ENCODE measurements around the gene CBFA2T3.

The CBFA2T3 gene

DNA sequence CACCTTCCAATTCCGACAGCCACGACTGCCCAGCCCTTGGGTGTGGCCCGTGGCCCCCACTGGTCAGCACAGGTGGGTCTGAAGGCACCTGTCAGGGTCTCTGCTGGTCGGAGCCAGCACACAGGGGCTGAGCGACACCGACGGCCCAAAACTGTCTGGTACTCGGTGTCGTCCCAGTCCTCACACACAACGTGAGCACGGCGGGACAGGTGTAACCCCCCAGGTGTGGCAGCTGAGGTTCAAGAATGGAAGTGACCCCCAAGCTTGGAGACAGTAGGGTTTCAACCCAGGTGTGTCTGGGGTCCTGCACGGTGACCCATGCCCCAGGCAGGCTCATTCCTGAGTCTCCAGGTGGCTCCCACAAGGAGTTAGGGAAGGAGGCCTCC lies 121.3 kb downstream of the CBFA2T3 start:
- TF ChIP-seq, protein P1, sequence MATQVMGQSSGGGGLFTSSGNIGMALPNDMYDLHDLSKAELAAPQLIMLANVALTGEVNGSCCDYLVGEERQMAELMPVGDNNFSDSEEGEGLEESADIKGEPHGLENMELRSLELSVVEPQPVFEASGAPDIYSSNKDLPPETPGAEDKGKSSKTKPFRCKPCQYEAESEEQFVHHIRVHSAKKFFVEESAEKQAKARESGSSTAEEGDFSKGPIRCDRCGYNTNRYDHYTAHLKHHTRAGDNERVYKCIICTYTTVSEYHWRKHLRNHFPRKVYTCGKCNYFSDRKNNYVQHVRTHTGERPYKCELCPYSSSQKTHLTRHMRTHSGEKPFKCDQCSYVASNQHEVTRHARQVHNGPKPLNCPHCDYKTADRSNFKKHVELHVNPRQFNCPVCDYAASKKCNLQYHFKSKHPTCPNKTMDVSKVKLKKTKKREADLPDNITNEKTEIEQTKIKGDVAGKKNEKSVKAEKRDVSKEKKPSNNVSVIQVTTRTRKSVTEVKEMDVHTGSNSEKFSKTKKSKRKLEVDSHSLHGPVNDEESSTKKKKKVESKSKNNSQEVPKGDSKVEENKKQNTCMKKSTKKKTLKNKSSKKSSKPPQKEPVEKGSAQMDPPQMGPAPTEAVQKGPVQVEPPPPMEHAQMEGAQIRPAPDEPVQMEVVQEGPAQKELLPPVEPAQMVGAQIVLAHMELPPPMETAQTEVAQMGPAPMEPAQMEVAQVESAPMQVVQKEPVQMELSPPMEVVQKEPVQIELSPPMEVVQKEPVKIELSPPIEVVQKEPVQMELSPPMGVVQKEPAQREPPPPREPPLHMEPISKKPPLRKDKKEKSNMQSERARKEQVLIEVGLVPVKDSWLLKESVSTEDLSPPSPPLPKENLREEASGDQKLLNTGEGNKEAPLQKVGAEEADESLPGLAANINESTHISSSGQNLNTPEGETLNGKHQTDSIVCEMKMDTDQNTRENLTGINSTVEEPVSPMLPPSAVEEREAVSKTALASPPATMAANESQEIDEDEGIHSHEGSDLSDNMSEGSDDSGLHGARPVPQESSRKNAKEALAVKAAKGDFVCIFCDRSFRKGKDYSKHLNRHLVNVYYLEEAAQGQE (IDR thresholded peaks at IDR 0.05; ENCODE audit: low read depth) = no peak
- no peak for TF ChIP-seq ZBTB7A (IDR thresholded peaks at IDR 0.05; ENCODE audit: low read depth)
- TF ChIP-seq NFIC (IDR thresholded peaks at IDR 0.05) = no peak
- TF ChIP-seq YY1 (IDR thresholded peaks at IDR 0.05; ENCODE audit: low read depth) = no peak
- no peak for TF ChIP-seq TEAD4 (IDR thresholded peaks at IDR 0.05)
- TF ChIP-seq, protein P2, sequence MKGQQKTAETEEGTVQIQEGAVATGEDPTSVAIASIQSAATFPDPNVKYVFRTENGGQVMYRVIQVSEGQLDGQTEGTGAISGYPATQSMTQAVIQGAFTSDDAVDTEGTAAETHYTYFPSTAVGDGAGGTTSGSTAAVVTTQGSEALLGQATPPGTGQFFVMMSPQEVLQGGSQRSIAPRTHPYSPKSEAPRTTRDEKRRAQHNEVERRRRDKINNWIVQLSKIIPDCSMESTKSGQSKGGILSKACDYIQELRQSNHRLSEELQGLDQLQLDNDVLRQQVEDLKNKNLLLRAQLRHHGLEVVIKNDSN (IDR thresholded peaks at IDR 0.05) = no peak
- TF ChIP-seq EGR1 (IDR thresholded peaks at IDR 0.05) = no peak
- no peak for TF ChIP-seq FOXM1 (IDR thresholded peaks at IDR 0.05; ENCODE audit: borderline replicate concordance, low read depth)
- TF ChIP-seq, protein P3, sequence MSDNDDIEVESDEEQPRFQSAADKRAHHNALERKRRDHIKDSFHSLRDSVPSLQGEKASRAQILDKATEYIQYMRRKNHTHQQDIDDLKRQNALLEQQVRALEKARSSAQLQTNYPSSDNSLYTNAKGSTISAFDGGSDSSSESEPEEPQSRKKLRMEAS (IDR thresholded peaks at IDR 0.05) = no peak

DNA sequence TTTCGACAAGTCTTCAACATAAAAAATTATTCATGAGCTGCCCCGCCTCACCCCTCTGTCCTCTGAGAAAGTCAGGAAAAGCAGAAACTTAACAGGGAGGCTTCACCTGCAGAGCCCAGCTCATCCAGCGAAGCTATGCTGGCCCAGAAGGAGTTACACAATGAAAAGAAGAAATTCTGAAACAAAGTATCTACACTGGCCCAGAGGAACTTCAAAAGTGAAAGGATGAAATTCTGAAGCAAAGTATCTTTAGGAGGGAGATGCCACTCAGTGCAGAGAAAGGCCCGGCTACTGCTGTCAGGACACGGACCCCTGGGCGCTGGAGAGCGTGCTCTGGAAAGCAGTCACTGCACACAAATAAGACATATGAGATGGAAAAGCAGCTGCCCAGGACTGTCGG lies 121.8 kb downstream of the CBFA2T3 start:
- TF ChIP-seq, protein P3 (IDR thresholded peaks at IDR 0.05) = no peak
- TF ChIP-seq ZBTB7A (IDR thresholded peaks at IDR 0.05; ENCODE audit: low read depth) (no peak), RAD21 (IDR thresholded peaks at IDR 0.05; ENCODE audit: low read depth) (no peak), TEAD4 (IDR thresholded peaks at IDR 0.05) (no peak), YY1 (IDR thresholded peaks at IDR 0.05; ENCODE audit: low read depth) (no peak), CEBPB (IDR thresholded peaks at IDR 0.05) (no peak), TCF12 (IDR thresholded peaks at IDR 0.05; ENCODE audit: low read depth) (no peak), FOXM1 (IDR thresholded peaks at IDR 0.05; ENCODE audit: borderline replicate concordance, low read depth) (no peak), EP300 (IDR thresholded peaks at IDR 0.05; ENCODE audit: borderline replicate concordance) (no peak), NFIC (IDR thresholded peaks at IDR 0.05) (no peak), CREB1 (IDR thresholded peaks at IDR 0.05; ENCODE audit: low read depth) (no peak), EGR1 (IDR thresholded peaks at IDR 0.05) (no peak), TAF1 (IDR thresholded peaks at IDR 0.05; ENCODE audit: low read depth) (no peak)
- TF ChIP-seq, protein P1 (IDR thresholded peaks at IDR 0.05; ENCODE audit: low read depth) = no peak
- TF ChIP-seq, protein P2 (IDR thresholded peaks at IDR 0.05) = no peak

DNA sequence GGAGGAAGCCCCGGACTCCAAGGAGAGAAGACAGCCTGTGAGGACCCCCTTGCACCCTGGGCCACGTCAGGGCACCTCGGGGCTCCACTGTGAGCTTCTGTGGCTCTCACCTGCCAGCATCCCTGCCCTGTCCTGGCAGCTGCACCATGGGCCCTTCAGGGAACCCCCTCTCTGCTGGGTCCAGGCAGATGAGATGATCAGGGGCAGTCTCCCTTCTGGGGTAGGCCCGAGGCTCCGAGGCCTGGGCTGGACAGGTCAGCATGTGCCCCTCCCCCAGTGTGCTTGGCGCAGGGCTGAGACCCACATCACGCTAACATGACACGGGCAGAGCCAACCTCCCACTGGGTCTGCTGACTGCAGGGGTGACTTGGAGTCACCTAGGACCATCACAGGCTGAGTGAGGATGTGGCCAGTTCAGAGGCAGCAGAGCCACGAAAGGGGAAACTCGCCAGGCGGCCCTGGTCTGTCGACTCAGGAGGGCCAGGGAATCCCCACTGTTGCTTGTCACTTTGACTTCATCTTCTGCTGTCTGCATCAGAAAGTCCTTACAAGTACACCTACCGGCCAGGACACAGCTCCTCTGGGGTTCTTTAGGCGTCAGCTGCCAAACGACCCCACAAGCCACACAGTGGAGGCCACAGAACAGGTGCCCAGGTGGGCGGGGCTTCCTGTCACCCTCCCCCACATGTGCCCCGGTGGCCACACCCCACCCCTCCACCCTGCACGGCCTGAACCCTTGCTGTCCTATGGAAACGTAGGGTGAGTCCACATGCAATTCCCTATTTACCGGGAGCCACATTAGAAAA lies 122.5 kb downstream of the CBFA2T3 start:
- TF ChIP-seq RAD21 (IDR thresholded peaks at IDR 0.05; ENCODE audit: low read depth) = no peak
- TF ChIP-seq, protein P3 (IDR thresholded peaks at IDR 0.05) = no peak
- no peak for TF ChIP-seq EGR1 (IDR thresholded peaks at IDR 0.05)

DNA sequence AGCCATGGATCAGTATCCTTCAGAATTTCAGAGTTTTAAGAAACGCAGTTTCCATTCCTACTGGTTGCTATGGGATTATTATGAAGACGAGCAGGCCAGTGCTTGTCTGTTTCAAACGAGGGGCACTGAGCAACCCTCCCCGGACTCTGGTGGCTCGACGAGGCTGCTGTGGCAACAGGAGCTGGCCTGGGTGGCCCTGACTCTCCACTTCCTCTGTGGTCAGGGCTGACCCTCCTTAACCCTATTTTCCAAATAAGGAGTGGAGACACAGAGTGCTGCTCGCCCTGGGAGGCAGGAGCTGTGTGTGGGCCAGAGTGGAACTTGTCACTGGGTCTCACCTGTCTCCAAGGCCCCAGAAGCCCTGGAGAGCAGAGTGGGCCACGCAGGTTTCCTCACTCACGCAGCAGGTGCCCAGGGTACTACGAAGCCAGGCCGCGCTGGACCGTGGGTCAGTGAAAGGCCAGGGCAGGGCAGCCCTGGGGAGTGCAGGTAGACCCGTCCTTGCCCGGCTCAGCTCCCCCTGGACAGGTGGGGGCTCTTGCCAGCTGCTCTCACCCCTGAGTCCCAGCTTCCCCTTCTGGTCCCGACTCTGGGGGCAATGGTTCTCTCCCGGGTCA lies 123.6 kb downstream of the CBFA2T3 start:
- TF ChIP-seq ZBTB7A (IDR thresholded peaks at IDR 0.05; ENCODE audit: low read depth) (no peak), FOXM1 (IDR thresholded peaks at IDR 0.05; ENCODE audit: borderline replicate concordance, low read depth) (no peak), RAD21 (IDR thresholded peaks at IDR 0.05; ENCODE audit: low read depth) (no peak), EGR1 (IDR thresholded peaks at IDR 0.05) (no peak), TEAD4 (IDR thresholded peaks at IDR 0.05) (no peak), CREB1 (IDR thresholded peaks at IDR 0.05; ENCODE audit: low read depth) (no peak), EP300 (IDR thresholded peaks at IDR 0.05; ENCODE audit: borderline replicate concordance) (no peak), TCF12 (IDR thresholded peaks at IDR 0.05; ENCODE audit: low read depth) (no peak), YY1 (IDR thresholded peaks at IDR 0.05; ENCODE audit: low read depth) (no peak), CEBPB (IDR thresholded peaks at IDR 0.05) (no peak)
- TF ChIP-seq, protein P1 (IDR thresholded peaks at IDR 0.05; ENCODE audit: low read depth) = no peak
- TF ChIP-seq, protein P3 (IDR thresholded peaks at IDR 0.05) = no peak
- TF ChIP-seq, protein P2 (IDR thresholded peaks at IDR 0.05) = no peak
